Hematopoietic multipotent progenitor cell treated with erythropoietin and hydrocortisone succinate and interleukin-3 and kit ligand, for 8 days (in vitro differentiated cells): Measurements from ENCODE around the gene AQP7.
A peak's percentile ranks its signal among the peaks of the same experiment; 100 is the strongest.
"Not testable (repeated sequence)": the region's sequence is repeated elsewhere in the genome, so short reads cannot be mapped to it uniquely, and the experiment has no call there.

Experiments
- DNase-seq: peaks from one replicate; pipeline ENCODE4 v3.0.0-alpha.2; 2015

The AQP7 gene

DNA sequence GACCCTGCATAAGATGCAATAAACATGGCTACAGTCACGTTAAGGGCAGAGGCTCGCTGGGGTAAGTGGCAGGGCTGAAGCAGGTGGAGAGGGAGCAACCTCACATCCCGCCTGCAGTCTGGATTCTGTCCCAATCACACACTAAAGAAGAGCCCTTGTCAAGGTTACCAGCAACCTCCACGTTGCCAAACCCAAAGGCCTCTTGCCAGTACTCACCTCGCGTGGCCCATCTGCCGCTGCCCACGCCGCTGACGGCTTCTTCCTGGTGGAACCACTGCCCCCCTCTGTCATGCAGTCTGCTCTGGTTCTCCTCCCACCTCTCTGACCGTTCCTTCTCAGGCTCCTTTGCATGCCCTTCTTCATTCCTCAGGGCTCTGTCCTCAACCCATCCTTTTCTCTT lies 8.8 kb downstream of the AQP7 start:
- no peak for DNase-seq

DNA sequence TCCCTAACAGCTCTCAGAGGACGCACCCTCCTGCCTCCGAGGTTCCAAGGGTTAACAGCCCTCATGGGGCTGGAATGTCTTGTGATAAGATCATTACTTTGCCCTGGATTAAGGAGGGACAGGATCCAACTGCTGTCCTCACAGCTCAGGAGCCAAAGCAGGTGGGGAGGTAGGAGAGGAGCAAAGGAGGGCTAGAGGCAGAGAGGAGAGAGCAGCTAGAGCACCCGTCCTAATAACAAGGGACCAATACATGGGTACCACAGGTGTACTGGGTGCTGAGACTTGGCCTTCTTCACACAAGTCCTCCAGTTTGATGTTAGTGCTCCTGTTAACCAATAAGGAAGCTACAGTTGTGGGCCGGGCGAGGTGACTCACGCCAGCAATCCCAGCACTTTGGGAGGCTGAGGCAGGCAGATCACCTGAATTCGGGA lies 9.8 kb downstream of the AQP7 start:
- DNase-seq, result not testable (repeated sequence)

DNA sequence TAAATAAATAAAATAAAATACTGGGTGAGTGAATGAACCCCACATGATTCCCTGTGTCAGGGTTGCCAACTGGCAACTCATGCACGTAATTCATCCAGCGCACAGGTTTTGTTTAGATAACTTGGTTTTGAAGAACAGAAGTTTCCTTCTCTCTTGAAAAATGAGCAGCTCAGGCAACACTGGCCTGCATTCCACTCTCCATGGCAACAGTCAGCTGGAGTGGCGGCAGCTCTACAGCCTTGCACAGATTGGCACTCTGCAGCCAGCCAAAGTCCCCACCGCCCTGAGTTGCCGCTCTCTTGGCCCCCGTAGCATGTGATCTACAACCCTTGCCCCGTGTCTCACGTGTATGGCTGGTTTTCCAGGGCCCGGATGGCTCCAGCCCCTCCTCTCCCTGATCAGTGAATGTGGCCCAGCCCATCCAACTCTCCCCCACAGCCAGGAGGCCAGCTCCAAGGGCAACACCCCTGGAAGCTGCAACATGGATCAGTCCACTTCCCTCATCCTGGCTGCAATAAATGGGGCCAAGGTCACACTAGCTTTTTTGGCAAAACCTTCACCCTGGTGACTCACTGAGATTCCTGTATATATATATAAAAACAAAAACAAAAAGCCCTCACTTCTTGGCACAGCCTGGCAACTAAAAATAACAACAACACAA lies 11.1 kb downstream of the AQP7 start:
- not testable (repeated sequence) for DNase-seq

DNA sequence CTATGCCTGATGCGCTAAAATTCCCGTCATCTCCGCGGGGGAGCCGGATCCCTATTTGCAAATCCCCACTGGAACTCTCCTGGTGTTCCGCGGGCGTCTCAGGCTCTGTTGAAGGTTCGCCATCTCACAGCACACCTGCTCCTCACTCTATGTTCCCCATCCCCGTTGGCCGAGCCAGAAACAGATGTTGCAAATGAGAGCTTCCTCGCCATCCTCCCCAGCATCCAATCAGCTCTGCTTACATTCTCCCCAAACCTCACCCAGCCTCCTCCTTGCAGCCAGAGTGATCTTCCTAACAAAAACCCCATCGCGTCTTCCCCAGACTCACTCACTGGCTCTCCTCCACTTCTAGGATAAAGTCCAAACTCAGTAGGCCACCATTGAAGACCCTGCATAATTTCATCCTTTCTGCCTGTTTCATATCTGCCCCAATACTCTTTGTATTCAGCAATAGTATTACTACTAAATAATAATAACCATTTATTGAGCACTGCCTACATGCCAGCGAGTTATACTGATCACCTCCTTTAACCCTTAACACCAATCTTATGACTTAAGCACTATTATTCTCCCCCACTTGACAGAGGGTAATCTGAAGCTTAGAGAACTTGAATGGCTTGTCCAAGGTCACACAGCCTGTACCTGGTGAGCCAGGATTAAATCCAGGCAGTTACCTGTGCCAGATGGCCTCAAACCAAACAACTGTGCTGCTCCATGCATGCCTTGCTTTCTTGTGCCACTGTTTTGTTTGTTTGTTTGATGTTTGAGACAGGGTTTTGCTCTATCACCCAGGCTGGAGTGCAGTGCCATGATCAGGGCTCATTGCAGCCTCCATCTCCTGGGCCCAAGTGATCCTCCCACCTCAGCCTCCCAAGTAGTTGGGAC lies 14.0 kb downstream of the AQP7 start:
- no peak for DNase-seq

DNA sequence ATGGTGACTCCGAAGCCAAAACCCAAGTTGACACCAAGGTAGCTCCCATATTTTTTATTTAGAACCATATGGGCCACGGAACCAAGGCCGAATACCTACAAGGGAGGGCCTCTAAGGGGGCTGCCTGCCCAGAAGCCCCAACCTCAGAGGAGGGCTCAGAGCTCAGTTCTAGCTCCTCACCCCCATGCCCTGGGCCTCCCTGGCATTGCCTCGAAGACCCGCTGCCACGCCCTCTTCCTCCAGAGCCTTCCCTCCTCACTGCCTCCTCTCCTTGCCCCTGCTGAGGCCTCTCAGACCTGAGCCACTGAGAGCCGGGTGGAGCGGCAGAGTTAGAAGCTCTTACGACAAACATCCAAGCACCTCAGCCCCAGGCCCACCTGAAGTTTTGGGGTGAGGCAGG lies 15.4 kb downstream of the AQP7 start:
- DNase-seq, result not testable (repeated sequence)

DNA sequence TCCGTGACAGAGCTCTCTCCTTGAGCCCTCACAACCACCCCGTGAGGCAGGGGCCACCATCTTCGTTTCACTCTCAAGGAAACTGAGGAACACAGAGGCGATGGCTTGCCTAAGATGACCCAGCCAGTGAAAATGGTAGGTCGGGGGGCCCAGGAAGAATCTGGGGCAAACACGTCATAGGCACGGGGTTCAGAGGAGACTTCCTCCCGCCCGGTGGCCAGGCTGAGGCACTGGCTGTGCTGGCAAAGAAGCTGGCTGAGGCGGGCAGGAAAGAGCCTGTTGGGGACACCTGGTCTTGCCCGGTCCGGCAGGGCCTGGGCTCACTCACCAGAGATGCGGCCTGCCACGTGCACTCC lies 15.7 kb downstream of the AQP7 start:
- DNase-seq, result not testable (repeated sequence)

DNA sequence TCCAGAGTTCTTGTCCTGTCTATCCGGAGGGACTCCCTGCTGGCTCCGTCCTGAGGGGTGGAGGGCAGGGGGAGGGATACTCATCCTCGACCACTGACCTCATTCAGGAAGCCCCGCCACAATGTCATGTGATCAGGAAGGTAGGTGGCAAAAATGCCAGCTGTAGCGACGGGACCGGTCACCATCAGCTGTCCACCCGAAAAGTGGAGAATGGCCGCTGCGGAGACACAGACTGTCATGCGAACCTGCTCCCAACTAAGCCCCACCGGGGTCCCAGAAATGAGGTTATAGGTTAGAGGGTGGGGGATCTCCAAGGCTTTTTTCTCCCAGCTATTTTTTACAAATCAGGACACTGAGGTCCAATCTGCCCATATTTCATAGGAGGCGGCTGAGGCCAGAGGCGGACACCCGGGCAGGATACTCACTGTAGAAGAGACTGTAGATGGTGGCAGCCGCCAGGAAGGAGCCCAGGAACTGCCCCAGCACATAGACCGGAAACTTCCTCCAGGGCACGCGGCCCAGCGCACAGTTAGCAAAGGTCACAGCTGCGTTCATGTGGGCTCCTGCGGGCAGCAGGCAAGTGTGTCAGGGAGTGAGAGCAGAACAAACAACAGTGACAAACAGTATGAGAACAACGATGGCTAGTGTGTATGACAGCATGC lies 16.3 kb downstream of the AQP7 start:
- DNase-seq, result not testable (repeated sequence)

- DNase-seq, result not testable (repeated sequence)
Observed at GRCh38 chr9:33385536-33385935, 16.8 kb downstream of the AQP7 start.

- not testable (repeated sequence) for DNase-seq
Observed at GRCh38 chr9:33383396-33383795, 19.0 kb downstream of the AQP7 start.

GRCh38 chr9:33382397-33382796 lies 20.0 kb downstream of the AQP7 start:
- DNase-seq, result not testable (repeated sequence)

DNA sequence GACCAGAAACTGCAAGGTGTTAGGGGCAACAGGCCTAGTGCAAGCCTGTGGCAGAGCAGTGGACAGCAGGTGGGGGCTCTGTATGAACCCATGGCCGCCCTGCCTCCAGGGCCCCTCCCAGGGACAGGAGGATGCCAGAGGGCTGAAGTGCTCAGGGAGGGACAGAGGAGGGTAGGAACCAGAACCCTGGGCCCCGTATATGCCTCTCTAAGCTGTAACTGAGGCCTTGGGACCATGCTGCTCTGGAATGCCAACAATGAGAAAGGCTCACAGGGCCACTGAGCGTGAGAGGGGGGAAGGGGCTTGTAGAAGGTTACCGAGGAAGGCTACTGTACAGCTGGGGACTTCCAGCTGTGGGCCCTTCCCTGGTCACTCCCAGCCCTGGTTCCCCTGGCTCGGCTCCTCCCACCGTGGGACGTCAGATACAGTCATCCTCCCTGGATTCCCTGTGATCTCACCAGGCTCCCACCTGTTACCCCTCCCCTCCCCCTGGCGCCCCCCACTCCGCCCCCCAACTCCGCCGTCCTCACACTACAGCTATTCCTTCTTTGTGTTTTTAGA lies 21.1 kb downstream of the AQP7 start:
- no peak for DNase-seq

GRCh38 chr9:33380390-33381094 lies 21.8 kb downstream of the AQP7 start:
- no peak for DNase-seq

- no peak for DNase-seq
Observed at GRCh38 chr9:33379666-33380389, 22.5 kb downstream of the AQP7 start.

GRCh38 chr9:33378121-33378795 lies 24.1 kb downstream of the AQP7 start:
- no peak for DNase-seq

DNA sequence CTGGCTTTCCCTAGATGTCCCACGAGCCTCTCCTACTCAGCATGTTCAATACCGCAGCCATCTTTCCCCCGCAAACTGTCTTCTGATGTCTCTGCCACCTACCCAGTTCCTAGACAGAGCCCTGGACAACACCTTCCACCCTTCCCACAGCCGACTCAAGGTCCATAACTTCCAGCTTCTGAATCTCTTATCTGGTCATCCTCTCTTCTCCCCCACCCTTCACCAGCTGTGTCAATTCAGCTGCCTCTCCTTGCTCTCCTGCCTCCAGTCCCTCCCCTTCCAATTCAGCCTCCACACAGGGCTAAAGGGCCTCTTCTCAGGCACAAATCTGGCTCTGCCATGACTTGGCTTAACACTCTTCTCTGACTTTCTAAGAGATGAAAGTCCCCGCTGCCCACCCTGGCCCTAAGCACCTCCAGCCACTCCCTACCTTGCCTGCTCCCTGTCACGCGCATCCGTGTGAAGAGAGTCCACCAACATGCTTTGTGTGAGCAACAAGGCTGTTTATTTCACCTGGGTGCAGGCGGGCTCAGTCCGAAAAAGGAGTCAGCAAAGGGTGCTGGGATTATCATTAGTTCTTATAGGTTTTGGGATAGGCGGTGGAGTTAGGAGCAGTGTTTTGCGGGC lies 25.2 kb downstream of the AQP7 start:
- DNase-seq, result no peak

DNA sequence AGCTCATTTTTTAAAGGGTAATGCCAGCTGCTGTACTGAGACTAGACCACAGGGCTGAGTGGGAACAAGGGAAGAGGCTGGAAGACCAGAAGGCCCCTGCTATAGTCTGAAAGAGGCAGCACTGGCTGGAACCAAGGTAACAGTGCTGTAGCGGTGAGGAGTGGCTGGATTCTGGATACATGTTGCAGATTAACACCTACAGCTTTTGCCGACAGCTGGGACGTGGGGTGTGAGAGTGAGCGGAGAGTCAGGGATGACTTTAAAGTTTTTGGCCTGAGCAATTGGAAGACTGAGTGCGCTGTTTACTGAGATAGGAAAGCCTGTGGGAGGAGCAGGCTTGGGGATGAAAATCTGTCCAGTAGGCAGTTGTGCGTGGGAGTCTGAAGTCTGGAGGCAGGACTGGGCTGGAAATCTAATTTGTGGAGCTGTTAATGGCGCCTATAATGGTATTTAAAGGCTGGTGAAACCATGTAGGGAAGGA lies 26.5 kb downstream of the AQP7 start:
- DNase-seq, result no peak

DNA sequence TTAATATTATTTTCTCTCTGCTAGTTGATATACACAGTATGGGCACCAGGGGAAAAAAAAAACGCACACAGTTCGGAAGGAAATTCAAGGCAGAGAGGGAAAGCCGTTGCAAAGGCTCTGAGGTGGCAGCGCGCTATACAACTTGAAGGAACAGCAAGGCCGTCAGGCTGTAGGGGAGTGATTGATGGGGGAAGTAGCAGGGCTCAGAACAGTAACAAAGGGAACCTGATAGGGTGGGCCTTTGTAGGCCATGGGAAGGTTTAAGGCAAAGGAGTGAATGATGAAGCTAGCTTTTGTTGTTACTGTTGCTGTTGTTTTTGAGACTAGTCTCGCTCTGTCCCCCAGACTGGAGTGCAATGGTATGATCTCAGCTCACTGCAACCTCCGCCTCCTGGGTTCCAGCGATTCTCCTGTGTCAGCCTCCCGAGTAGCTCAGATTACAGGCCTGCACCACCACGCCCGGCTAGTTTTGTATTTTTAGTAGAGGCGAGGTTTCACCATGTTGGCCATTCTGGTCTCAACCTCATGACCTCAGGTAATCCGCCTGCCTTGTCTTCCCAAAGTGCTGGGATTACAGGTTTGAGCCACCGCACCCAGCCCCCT lies 27.0 kb downstream of the AQP7 start:
- DNase-seq, result no peak

DNA sequence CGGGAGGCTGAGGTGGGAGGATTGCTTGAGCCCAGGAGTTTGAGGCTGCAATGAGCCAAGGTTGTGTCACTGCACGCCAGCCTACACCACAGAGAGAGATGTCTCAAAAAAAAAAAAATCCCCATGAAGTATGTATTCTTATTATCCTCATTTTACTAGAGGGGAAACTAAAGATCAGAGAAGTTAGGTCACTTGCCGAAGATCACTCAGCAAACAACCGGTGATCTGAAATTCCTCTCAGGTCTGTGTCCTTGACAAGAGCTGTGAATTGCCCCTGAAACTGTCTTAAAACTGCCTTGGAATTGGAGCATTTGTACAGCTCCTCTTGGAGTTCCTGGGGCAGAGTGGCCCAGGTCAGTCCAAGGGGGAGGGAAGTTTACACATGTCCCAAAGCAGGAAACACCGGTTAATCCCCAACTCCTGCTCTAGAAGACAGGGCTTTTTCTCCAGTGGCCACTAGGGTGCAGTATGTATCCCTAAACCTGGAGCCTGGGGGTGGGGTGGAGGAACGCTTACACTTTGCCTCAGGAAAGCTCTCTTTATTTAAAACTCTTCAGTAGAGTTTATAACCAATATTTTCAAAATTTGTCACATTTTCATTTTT lies 27.6 kb downstream of the AQP7 start:
- DNase-seq, result peak; percentile 86

DNA sequence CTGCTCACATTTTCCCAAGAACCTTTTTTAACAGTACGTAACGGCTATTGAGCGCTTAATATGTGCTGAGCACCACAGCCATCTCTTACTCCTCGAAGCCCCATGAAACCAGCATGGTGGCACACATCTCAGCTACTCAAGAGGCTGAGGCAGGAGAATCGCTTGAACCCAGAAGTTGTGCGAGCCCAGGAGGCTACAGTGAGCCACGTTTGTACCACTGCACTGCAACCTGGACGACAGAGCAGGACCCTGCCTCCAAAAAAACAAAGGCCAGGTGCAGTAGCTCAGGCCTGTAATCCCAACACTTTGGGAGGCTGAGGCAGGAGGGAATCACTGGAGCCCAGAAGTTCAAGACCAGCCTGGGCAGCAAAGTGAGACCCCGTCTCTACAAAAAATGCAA lies 28.2 kb downstream of the AQP7 start:
- DNase-seq, result no peak

- DNase-seq, result no peak
Observed at GRCh38 chr9:33372900-33373299, 29.5 kb downstream of the AQP7 start.
